GM12873 (cell line): ENCODE results near the gene RHOT2.

ENCODE experiments used
- TF ChIP-seq, protein P1 (sequence below): IDR thresholded peaks from 2 replicates; pipeline ENCODE4 v1.5.1; 2012; ENCODE audit warnings: low read depth, mild to moderate bottlenecking, moderate library complexity, low read length, control low read depth; ENCODE audit not compliant: insufficient read depth; ENCODE audit errors: missing control alignments

RHOT2 gene

DNA sequence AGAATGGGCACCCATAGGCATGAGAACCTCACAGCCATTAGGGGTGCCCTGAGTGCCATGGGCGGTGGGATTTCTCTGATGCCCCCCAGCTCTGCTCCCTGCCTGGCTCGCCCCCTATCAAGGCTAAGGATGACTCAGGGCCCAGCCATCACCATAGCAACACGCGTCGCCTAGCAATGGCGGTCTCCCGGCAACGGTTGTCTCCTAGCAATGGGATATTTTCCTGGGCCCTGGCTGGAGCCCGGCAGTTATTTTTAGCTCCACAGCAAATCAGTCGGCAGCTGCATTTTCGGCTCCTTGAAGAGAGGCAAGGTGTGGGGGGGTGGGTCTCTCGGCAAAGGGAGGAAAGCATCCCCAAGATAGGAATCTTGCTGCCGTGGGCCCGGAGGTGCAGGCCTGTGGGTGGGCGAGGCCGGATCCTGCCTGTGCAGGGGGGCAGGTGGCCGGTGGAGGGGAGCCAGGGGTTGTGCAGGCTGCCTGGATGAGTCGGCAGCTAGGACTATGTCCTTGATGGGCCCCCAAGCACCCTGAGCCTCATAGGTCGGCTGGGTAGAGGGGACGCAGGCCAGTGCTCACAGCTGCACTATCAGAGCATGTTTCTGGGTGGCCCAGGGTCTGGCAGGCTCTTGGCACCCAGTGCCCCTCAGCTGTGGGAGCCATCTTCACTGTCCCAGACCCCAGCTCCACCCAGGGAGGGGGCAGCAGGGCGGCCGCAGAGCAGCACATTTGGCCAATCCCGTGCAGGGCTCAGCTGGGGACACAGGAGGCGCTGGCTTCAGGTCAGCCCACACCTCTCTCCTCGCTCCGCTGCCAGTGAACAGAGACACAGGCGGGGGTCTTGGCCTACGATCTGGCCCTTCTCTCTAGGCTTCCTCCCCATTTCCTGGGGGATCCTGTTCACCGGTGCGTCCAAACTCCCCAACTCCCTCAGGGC, 41.9 kb downstream of the RHOT2 start:
- TF ChIP-seq, protein P1, sequence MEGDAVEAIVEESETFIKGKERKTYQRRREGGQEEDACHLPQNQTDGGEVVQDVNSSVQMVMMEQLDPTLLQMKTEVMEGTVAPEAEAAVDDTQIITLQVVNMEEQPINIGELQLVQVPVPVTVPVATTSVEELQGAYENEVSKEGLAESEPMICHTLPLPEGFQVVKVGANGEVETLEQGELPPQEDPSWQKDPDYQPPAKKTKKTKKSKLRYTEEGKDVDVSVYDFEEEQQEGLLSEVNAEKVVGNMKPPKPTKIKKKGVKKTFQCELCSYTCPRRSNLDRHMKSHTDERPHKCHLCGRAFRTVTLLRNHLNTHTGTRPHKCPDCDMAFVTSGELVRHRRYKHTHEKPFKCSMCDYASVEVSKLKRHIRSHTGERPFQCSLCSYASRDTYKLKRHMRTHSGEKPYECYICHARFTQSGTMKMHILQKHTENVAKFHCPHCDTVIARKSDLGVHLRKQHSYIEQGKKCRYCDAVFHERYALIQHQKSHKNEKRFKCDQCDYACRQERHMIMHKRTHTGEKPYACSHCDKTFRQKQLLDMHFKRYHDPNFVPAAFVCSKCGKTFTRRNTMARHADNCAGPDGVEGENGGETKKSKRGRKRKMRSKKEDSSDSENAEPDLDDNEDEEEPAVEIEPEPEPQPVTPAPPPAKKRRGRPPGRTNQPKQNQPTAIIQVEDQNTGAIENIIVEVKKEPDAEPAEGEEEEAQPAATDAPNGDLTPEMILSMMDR, result peak; percentile 2

DNA sequence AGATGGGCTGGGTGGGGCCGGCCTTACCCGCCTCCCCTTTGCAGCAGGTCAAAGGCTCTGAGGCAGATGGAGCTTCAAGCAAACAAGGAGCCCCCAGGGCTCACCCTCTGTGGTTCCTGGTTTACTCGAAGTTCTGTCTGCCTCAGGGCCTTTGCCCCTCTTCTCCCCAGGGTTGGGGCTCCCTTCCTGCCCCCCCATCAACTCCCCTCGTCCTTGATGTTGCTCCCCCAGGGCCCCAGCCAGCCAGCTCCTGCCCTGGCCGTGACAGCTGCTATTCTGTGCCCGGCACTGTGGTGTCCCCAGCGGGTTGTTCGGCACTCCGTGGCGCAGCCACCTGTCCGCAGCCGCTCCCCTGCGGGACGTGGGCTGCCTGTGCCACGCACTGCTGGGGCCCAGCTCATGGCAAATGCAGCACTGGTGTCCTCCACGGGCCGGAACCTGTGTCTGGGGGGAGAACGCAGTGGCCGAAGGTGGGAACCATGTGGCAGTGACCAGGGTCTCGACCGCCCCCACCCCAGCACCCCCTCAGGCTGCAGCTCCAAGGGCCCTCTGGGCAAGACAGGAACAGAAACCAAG, 42.7 kb downstream of the RHOT2 start:
- TF ChIP-seq, protein P1, result no peak

DNA sequence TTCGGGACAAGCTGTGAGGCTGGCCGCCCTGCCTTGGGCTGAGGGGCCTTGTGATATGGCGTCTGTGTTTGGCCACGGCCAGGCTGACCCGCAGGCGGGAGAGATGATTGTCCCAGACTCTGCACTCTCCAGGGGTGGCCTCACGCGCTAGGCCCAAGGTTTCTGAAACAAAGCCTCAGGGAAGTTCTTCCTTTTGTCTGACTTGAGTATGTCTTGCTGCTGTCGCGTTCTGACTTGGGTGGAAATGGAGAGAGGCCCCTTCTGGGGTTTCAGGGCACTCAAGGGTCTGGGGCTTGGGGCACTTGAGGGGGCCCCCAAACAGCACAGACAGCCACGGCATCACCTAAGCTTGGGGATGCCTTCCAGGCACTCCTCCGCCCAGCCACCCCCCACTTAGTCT, 43.2 kb downstream of the RHOT2 start:
- TF ChIP-seq, protein P1, result no peak

DNA sequence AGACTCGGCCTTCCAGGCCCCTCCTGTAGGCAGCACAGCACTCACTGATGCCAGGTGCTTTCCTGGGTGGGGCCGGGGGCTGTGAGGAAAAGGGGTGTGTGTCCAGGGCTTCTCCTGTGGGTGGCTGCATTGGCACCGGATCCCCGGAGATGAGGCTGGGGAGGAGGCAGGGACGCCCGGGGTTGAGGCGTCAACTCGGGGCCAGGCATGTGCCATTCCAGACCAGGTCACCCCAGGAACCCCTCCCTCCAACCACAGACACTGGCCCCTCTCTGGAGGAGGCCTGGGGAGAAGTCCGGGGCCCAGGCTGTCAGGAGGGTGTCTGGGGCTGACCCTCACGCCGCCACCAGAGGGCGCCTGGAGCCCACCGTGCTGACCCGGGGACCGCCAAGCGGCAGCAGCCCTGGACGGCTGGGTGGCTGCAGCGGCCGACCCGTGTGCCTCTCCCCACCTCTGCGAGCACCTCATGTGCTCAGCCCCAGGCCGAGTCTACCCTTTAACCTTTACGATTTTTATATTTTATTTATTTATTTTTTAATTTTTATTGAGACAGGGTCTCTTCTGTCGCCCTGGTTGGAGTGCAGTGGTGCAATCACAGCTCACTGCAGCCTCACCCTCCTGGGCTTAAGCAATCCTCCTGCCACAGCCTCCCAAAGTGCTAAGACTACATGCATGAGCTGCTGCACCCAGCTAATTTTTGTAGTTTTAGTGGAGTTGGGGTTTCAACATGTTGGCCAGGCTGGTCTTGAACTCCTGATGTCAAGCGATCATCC, 43.8 kb downstream of the RHOT2 start:
- TF ChIP-seq, protein P1, result peak; percentile 95

DNA sequence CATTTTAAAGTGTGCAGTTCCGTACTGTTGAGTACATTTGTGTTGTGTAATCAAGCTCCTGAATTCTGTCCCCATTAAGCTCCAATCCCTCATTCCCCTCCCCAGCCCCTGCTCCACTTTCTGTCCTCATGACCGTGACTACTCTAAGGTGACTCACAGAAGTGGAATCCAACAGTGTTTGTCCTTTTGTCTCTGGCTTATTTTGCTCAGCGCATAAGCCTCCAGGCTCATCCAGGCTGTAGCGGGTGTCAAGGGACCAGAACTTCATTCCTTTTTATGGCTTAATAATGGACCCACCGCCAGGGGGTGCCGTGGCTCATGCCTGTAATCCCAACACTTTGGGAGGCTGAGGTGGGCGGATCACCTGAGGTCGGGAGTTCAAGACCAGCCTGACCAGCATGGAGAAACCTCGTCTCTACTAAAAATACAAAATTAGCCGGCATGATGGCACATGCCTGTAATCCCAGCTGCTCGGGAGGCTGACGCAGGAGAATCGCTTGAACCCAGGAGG, 44.9 kb downstream of the RHOT2 start:
- TF ChIP-seq, protein P1, result peak; percentile 53

DNA sequence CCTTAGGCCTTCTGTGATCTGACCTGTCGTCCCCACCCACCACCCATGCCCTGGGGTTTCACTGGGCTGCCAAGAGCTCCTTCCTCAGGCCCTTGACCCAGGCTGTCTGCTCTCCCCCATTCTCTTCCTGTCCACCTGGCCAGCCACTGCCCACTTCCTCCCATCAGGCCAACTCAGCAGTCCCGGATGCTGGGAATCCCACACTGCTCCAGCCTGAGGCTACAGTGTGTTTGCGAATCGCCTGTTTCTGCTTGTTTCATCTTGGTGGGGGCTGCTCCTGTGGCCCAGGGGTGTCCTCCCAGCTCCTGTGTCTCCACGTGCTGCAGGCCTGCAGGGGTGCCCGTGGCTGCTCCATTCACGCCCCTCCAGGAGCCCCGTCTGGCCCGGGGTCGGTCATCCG, 46.1 kb downstream of the RHOT2 start:
- TF ChIP-seq, protein P1, result no peak
